Adrenal gland (tissue), 12 donors: Measurements from ENCODE around the gene JPH3. TPM values are rescaled to one million over a fixed set of nuclear protein-coding genes. Genes with fewer than 3 reads are reported as not detected.

ENCODE experiments used
- DNase-seq, 7 donors: peaks; one replicate each; pipeline ENCODE4 v3.0.0-alpha.2; 2019 to 2020
- H3K27ac ChIP-seq, 5 donors: fragments of 200-600 bp; sonication (generic) in 4 of 5; 1 replicate in 3 of 5; 2 replicates in 2 of 5; pipeline versions ENCODE4 v1.5.1 to v1.8.0; 2016 to 2020; ENCODE audit warnings: mild to moderate bottlenecking in 1 of 5
- H3K27me3 ChIP-seq: fragments of 200-600 bp; 2 replicates; pipeline ENCODE4 v1.8.0; 2021
- H3K36me3 ChIP-seq, 2 donors: fragments of 200-600 bp; replicated peaks in 1 of 2; 1 replicate in 1 of 2; 2 replicates in 1 of 2; pipeline versions ENCODE4 v1.5.1 to v1.8.0; 2018 to 2022
- H3K4me1 ChIP-seq, 2 donors: fragments of 200-600 bp; replicated peaks in 1 of 2; 1 replicate in 1 of 2; 2 replicates in 1 of 2; pipeline versions ENCODE4 v1.5.1 to v1.8.0; 2018 to 2021
- H3K4me3 ChIP-seq, 4 donors: fragments of 200-600 bp; sonication (generic) in 3 of 4; one replicate each; pipeline ENCODE4 v1.5.1; 2016 to 2018
- H3K9me3 ChIP-seq, 3 donors: fragments of 200-600 bp; sonication (generic) in 1 of 3; replicated peaks in 1 of 3; 1 replicate in 2 of 3; 2 replicates in 1 of 3; pipeline versions ENCODE4 v1.5.1 to v1.8.0; 2016 to 2021
- POLR2A ChIP-seq, 2 donors: fragments of 450-650 bp; IDR thresholded peaks; one replicate each; pipeline ENCODE4 v1.6.1; 2017; ENCODE audit warnings: antibody characterized with exemption in 2 of 2, mild to moderate bottlenecking in 2 of 2, moderate library complexity in 1 of 2
- WGBS, 4 donors: extraction: QIAGEN DNeasy Blood & Tissue Kit in 2 of 4; methylation state at CpG; one replicate each; pipeline versions ENCODE4 v1.1.5 to v1.1.7; 2013 to 2017; 5-methylcytosine and 5-hydroxymethylcytosine counted together
- intact Hi-C, 2 donors: fragments of 100-400 bp; cut with DNase I; formaldehyde crosslinking; loops; one replicate each; pipeline versions ENCODE4 v1.14.1 to v1.15.0; 2022 to 2023
- polyA plus RNA-seq, 3 donors: library from polyadenylated mRNA; stranded (reverse); fragments of 200-250 nt in 2 of 3; fragments of 350-450 nt in 1 of 3; fragmentation: Illumina TruSeq in 1 of 3; extraction: RNeasy Lipid Tissue Mini Kit (QIAGEN cat#74804) in 1 of 3; gene quantifications; one replicate each; pipeline ENCODE4 v1.2.3, GENCODE V29; 2013 to 2014
- total RNA-seq, 9 donors: library from RNA; depleted of rRNA in 4 of 9; stranded (reverse); fragments of >200 nt in 4 of 9; fragments of 120-200 nt in 1 of 9; fragmentation: NEBNext Ultra II Directional in 1 of 9; extraction: Animal tissue kit (Norgen Biotek cat#: 25700) in 1 of 9; gene quantifications; one replicate each; pipeline versions ENCODE4 v1.1.0 to v1.2.4, GENCODE V29; 2013 to 2023
- TF ChIP-seq, protein P1 (sequence below), 6 experiments: fragments of 450-650 bp in 4 of 6; fragments of 200-600 bp in 2 of 6; sonication (generic) in 1 of 6; IDR thresholded peaks; 1 replicate in 5 of 6; 2 replicates in 1 of 6; pipeline versions ENCODE4 v1.5.1 to v1.8.0; 2016 to 2021; ENCODE audit warnings: antibody characterized with exemption in 6 of 6, mild to moderate bottlenecking in 2 of 6, moderate library complexity in 1 of 6
- donor health status: healthy with polysubstance abuse.
- donor health status: Bipolar disorder and iron deficiency.
- donor health status: DM: yes; HTN: yes; CAD: no.
- donor health status: DM: no; HTN: no; CAD: no.
- donor health status: DM: no; HTN: no; CAD: no.
- donor health status: DM: yes; HTN: yes; CAD: no.

JPH3 gene
- total and polyA plus RNA-seq, 12 donors, result 0.10 to 3.7 (median 0.71) TPM; not detected in 1

DNA sequence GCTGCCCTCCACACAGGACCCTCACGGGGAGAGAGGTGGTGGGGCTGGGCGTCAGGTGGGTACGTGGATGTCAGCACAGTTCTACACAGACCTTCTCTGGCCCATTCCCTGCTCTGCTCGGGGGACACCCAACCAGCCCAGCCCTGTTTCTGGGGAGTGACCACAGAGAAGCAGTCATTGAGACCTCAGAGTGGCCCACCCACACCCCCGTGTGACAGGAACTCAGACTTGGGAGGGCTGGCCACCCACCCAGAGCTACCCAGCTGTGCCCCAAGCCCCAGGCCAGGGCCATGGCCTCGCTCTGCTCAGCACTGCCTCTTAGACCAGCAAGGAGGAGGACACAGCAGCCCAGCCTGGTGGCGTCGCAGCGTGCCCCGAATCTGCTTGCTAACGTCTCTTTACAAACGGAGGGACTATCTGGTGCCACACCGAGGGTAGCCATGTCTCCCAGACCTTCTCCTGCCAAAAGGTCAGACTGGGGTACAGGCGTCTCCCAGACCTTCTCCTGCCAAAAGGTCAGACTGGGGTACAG, 85.8 kb downstream of the JPH3 start:
- Histone ChIP-seq H3K36me3 (no peaks in the 10 kb centered on the region), H3K27ac (no peak overlapping the region), H3K27me3 (no peaks in the 10 kb centered on the region), H3K4me3 (no peak overlapping the region), H3K9me3 (no peaks in the 10 kb centered on the region), H3K4me1 (no peaks in the 10 kb centered on the region)
- WGBS, 4 donors, result 81 to 100% (median 83%) methylated on average over 1 to 14 of the region's 14 CpGs
- intact Hi-C loops, result no loop called here
- DNase-seq, result no peak
- no peak for TF ChIP-seq POLR2A (IDR thresholded peaks at IDR 0.05)
- TF ChIP-seq, protein P1, sequence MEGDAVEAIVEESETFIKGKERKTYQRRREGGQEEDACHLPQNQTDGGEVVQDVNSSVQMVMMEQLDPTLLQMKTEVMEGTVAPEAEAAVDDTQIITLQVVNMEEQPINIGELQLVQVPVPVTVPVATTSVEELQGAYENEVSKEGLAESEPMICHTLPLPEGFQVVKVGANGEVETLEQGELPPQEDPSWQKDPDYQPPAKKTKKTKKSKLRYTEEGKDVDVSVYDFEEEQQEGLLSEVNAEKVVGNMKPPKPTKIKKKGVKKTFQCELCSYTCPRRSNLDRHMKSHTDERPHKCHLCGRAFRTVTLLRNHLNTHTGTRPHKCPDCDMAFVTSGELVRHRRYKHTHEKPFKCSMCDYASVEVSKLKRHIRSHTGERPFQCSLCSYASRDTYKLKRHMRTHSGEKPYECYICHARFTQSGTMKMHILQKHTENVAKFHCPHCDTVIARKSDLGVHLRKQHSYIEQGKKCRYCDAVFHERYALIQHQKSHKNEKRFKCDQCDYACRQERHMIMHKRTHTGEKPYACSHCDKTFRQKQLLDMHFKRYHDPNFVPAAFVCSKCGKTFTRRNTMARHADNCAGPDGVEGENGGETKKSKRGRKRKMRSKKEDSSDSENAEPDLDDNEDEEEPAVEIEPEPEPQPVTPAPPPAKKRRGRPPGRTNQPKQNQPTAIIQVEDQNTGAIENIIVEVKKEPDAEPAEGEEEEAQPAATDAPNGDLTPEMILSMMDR (IDR thresholded peaks at IDR 0.05), result no peak

DNA sequence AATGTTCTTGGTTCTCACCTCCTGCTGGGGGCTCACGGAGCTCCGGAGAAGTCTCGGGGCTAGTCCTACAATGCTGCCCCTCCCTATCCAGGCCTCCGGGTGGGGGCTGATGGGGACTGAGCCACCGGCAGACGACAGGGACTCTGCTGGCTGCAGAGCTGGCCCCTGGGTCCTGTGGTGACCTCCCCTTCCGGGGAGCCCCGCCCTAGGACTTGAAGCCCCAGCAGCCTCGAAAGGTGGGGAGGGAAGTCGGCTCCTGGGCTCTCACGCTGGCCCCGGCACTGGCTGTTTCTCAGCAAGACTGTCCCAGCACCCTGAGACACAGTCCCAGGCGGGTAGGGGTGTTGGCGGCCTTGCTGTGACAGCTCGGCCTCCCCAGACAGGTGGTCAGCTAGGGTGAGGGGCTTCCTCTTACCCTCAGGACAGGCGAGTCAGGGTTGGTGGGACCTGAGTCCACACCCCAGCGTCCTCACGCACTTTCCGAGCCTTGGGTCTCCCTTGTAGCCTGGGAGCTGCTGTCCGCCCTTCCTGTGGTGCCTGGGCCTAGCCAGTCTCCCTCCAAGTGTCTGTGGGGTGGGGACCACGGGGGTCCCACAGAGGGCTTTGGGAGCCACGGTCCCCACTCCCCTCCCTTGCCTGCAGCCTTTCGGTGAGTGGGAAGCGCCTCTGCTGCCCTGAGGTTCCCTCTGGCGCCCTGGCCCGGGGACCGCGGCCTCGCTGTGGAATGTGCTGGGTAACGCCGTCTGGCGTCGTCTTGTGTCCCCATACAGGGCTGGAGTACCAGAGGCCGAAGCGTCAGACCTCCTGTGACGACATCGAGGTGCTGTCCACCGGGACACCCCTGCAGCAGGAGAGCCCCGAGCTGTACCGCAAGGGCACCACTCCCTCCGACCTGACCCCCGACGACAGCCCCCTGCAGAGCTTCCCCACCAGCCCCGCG, 86.8 kb downstream of the JPH3 start:
- intact Hi-C loops, result no loop called here
- H3K36me3 ChIP-seq, result no peaks in the 10 kb centered on the region
- no peaks in the 10 kb centered on the region for H3K9me3 ChIP-seq
- DNase-seq, result no peak
- TF ChIP-seq, protein P1 (IDR thresholded peaks at IDR 0.05), result no peak
- no peak for TF ChIP-seq POLR2A (IDR thresholded peaks at IDR 0.05)
- no peaks in the 10 kb centered on the region for H3K4me1 ChIP-seq
- no peaks in the 10 kb centered on the region for H3K27me3 ChIP-seq
- 83 to 90% (median 85%) methylated on average over 19 to 45 of the region's 45 CpGs for WGBS, 4 donors
- H3K27ac ChIP-seq, result no peak overlapping the region
- no peak overlapping the region for H3K4me3 ChIP-seq

DNA sequence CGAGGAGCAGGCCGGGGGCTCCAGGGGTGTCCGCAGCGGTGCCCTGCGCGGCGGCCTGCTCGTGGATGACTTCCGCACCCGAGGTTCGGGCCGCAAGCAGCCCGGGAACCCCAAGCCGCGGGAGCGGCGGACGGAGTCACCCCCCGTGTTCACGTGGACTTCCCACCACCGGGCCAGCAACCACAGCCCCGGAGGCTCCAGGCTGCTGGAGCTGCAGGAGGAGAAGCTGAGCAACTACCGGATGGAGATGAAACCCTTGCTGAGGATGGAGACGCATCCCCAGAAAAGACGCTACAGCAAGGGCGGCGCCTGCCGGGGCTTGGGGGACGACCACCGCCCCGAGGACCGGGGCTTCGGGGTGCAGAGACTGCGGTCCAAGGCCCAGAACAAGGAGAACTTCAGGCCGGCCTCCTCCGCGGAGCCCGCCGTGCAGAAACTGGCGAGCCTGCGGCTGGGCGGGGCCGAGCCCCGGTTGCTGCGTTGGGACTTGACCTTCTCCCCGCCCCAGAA, 87.7 kb downstream of the JPH3 start:
- Histone ChIP-seq H3K9me3 (no peaks in the 10 kb centered on the region), H3K27ac (no peak overlapping the region), H3K4me1 (no peaks in the 10 kb centered on the region), H3K36me3 (no peaks in the 10 kb centered on the region), H3K4me3 (no peak overlapping the region), H3K27me3 (no peaks in the 10 kb centered on the region)
- intact Hi-C loops, result no loop called here
- DNase-seq, result no peak
- 87 to 94% (median 91%) methylated on average over 13 to 46 of the region's 46 CpGs for WGBS, 4 donors
- TF ChIP-seq, protein P1 (IDR thresholded peaks at IDR 0.05), result no peak
- TF ChIP-seq POLR2A (IDR thresholded peaks at IDR 0.05), result no peak

GRCh38 chr16:87690911-87691685, 88.8 kb downstream of the JPH3 start:
- Histone ChIP-seq H3K27ac (no peak overlapping the region), H3K36me3 (no peaks in the 10 kb centered on the region), H3K9me3 (no peaks in the 10 kb centered on the region), H3K4me3 (no peak overlapping the region), H3K4me1 (no peaks in the 10 kb centered on the region), H3K27me3 (no peaks in the 10 kb centered on the region)
- intact Hi-C loops, result no loop called here
- no peak for DNase-seq
- 49 to 59% (median 55%) methylated on average over 15 to 33 of the region's 33 CpGs for WGBS, 4 donors
- no peak for TF ChIP-seq POLR2A (IDR thresholded peaks at IDR 0.05)
- TF ChIP-seq, protein P1 (IDR thresholded peaks at IDR 0.05), result no peak
